ENCODE results near the gene SMIM35.
"Not testable (repeated sequence)": the region's sequence is repeated elsewhere in the genome, so short reads cannot be mapped to it uniquely, and the experiment has no call there.

SMIM35 gene

DNA sequence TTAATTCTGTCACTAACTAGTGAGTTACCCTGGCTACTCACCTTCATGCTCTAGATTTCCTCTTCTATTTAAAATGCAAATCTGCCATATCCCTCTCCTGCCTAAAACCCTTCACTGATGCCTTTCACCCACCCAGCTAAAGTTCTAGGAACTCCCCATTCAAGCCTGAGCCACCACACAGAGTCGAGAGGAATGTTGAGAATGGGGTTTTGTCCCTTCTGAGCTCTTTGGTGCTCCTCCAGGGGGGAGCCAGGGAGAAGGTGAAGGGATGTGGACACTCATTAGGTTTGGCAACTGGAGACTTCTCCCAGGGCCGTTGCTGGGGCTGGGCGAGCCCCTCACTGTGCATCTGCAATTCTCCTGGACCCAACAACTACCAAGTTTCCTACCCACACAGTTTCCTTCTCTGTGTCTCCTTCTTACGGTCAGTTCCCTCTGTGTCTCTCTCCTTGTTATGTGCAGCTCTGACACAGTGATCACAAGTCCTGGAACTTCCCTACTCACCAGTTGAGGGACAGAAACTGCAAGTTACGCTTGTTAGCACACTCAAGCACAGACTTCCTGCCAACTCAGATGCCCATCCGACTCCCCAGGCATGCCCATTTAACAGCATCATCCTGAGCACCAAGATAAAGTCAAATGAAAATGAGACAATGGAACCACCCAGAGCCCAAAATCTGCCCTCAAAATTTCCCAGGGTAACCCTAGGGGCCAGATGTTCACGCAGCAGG lies 107.1 kb downstream of the SMIM35 start:
- DNase-seq: no peak

DNA sequence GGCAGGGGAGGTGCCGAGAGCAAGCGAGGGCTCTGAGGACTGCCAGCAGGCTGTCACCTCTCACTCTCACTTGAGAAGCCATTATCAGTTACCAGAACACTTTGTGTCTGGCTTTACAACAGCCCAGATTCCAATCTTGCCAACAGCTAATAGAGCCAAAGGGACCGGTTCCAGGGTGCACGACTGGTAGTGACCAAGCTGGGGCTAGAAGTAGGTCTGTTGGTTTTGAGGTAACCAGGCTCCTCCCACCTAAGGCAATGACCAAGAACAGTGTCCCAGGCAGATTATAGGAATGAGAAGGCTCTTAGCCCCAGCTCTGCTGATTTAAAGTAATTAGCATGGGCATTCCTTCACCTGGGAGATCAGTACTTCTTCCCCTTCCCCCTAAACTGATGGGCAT lies 107.8 kb downstream of the SMIM35 start:
- no peak for DNase-seq

DNA sequence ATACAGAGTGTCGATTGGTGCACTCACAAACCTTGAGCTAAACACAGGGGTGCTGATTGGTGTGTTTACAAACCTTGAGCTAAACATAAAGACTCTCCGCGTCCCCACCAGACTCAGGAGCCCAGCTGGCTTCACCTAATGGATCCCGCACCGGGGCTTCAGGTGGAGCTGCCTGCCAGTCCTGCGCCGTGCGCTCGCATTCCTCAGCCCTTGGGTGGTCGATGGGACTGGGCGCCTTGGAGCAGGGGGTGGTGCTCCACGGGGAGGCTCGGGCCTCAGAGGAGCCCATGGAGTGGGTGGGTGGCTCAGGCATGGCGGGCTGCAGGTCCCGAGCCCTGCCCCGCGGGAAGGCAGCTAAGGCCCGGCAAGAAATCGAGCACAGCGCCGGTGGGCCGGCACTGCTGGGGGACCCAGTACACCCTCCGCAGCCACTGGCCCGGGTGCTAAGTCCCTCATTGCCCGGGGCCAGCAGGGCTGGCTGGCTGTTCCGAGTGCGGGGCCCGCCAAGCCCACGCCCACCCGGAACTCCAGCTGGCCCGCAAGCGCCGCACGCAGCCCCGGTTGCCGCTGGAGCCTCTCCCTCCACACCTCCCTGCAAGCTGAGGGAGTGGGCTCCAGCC lies 108.4 kb downstream of the SMIM35 start:
- DNase-seq: not testable (repeated sequence)

DNA sequence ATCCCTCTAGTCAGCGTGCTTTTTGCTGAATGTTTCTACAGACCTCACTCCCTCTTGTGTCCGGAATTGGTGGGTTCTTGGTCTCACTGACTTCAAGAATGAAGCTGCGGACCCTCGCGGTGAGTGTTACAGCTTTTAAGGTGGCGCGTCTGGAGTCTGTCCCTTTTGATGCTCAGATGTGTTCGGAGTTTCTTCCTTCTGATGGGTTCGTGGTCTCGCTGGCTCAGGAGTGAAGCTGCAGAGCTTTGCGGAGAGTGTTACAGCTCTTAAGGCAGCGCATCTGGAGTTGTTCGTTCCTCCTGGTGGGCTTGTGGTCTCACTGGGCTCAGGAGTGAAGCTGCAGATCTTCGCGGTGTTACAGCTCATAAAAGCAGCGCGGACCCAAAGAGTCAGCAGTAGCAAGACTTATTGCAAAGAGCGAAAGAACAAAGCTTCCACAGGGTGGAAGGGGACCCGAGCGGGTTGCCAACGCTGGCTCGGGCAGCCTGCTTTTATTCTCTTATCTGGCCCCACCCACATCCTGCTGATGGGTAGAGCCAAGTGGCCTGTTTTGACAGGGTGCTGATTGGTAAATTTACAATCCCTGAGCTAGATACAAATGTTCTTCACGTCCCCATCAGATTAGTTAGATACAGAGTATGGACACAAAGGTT lies 109.0 kb downstream of the SMIM35 start:
- not testable (repeated sequence) for DNase-seq

DNA sequence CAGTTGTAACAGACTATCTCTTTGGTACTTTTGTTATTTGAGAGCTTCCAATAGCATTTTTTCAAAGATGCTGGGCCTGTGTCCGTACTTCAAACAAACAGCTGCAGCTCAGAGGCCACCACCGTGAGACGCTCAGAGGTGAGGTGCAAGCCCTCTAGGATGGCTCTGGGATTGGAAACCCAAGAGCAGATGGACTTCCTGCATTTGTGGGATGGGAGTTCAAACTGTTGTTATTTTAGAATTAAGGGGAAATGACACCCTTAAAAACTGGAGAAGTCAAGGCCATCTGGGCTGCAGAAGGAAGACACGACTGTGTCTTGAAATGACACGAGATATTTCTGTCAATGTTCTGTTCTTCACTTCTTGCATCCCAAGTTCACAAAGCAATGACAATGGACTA lies 109.7 kb downstream of the SMIM35 start:
- DNase-seq: no peak

DNA sequence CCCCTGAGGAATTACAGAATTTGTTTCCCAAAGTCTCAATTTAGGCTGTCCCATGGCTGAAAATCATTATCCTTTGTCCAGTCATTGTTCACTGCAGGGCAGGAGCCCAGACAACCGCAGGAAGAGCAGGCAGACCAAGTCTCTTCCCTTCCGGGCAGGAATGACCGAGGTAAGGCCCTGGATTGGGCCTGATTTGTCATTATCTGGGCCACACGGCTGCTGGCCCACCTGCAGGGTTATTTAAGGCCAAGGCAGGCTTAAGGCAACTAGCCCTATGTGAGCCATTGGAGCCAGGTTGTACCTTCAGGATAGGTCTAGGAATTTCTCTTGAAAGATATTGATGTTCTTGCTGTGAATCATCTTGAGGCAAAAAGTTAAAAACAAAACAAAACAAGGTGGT lies 110.3 kb downstream of the SMIM35 start:
- no peak for DNase-seq

DNA sequence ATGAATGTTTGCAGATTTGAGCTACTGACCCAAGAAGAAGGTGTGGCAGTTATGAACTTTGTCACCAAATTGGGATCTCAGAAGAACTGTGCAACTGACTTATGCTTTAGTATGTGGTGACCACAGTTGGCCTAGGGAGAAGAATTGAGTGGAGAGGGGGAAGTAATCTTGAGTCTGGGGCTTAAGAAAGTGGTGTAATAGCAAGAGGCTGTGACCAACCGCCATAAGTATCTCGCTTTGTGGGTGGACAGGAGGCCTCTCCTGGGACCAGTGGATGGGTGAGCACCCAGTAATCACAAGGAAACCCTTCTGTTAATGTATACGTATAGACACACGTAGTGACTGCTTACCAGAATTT lies 113.3 kb downstream of the SMIM35 start:
- no peak for DNase-seq

DNA sequence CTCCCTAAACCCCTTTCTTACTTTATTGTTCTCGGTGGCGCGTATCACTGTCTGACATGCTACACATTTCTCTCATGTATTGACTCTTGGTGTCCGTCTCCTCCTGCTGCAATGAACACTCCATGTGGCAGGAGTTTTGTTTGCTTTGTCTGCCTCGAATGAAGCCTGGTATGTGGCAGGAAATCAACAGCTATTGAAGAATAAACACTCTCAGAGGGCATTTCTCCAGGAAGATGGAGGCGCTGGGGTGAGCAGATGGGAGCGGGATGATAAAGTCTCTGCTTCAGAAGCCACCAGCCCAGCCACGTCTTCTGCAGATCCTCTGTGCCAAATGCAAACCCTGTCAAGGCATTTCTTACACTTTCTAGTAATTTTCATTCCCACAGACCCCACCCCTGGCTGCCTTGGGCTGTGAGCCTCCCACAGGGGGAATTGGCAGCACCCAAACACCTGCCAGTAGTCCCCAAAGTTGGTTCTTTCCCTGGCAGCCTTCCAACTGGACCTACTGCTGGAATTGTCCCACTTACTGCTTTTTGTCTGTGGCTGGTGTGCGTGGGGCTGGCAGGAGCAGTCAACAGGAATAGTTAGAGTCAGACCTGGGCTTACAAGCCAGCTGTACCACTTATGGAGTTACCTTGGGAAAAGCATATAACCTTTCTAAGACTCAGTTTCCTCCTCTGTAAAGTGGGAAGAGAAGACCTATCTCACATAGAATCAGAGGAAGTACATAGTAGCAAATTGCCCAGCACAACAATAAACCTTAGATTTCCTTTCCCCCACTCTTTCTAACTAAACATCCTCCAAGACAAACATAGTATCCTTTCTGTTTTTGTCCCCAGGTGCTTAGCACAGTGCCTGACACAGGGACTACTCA lies 113.9 kb downstream of the SMIM35 start:
- DNase-seq: no peak

DNA sequence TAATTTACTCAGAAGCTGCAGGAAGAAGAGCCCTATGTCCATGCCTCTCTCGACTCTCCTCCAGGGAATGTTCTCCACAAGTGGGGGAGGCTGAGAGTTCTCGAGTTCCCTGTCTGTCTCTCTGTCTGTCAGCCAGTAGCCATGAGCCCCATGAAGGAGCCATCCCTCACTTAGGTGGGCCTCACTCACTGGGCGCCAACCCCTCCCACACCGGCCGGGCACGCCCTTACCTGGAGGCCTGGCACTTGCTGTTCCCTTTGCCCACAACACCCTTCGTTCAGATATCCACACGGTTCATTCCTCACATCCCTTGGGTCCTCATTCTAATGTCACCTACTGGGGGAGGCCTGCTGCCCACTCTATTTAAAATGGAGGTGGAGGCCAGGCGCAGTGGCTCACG lies 114.7 kb downstream of the SMIM35 start:
- no peak for DNase-seq

DNA sequence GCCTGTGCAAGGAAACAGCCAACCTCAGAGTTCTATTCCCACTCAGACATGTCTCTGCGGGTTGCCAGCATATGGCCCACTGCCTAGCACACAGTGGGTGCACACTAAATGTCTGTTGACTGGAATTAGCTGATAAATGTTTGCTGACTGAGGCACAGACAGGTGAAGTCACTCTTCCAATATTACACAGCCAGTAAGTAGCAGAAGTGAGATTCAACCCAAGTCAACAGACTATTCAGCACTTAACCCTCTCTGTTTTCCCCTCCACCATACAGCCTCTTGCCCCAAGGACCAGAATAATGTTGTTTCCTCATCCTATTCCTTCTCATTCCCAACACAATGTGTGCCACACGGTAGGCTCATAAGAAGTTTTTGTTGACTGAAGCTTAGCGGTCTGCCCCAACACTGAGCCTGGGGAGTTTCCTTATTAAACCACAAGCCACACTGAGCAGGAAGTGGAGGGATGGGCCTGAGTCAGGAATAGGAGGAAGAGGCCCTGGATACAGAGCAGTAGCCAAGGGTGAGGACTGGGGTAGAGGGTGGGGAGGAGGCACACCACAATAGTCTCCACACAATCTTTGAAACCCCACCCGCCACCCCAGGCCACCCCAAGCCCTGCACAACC lies 116.3 kb downstream of the SMIM35 start:
- no peak for DNase-seq

DNA sequence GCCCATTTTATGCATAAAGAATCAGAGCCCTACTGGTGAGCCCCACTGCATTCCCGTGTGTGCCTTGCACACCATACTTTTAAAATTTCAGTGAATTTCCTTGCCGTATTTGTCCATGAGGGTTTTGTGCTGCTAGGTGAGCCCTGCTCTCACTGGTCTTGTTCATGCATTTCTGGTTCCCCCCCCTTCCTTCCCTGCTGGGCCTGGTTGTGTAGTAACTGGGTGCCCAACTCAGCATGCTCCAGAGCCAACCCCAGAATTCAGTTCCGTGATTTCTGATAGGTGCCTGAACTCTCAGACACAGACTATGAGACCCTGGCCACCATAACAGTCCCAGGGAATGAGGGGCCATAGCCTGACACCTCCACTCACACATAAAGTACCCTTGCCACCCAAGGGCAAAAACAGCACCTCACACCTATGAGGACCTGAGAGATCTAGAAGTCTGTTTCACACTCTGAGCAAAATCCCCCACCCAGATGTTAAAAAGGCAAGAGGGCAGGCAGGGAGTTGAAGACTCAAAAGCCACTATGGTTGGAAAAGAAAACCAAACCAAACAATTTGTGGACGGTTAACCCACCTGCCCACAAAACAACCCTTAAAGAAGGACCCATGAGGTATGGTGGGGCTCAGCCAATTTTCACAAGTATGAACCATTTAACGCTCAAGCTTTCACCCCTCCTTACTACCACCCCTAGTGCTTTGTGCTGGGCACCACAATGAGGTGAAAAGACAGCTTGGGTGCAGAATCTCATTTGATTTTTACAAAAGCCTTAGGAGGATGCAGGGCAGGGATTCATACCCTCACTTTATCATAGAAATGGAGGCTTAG lies 117.4 kb downstream of the SMIM35 start:
- DNase-seq: no peak

DNA sequence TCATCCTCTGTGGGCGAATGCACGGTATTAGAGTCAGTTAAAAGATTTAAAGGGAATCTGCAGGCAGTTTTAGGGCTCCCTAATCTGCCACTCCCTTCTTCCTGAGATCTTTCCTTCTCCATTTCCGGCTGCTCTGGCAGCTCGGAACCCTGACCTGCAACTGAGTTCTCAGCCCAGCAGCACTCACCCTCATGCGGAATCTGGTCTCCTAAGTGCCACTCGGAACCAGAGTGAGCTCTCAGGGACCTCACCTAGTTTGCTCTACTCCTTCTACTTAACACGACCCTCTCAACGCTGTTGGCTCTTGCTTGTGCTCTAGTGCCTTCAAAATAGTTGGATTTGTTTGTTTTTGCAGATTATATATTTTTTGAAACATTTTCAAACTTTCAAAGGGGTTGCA lies 119.9 kb downstream of the SMIM35 start:
- no peak for DNase-seq

DNA sequence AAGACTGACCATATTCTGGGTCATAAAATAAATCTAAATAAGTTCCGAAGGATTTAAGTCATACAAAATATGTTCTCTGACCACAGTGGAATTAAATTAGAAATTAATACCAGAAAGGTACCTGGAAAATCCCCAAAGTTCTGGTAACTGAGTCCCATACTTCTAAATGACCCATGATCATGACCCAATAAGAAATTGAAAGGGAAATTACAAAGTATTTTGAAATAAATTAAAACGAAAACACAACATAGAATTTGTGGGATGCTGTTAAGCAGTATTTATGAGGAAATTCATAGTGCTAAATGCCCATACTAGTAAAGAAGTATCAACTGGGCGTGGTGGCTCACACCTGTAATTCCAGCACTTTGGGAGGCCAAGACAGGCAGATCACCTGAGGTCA lies 123.9 kb downstream of the SMIM35 start:
- DNase-seq: no peak

DNA sequence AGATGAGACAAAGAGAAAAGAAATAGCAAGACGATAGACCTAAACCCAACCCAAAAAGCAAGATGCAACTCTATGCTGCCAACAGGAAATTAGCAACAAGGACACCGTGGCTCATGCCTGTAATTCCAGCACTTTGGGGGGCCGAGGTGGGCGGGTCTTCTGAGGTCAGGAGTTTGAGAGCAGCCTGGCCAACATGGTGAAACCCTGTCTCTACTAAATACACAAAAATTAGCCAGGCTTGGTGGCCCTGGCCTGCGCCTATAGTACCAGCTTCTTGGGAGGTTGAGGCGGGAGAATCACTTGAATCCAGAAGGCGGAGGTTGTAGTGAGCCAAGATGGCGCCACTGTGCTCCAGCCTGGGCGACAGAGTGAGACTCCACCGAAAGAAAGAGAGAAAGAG lies 124.9 kb downstream of the SMIM35 start:
- no peak for DNase-seq

DNA sequence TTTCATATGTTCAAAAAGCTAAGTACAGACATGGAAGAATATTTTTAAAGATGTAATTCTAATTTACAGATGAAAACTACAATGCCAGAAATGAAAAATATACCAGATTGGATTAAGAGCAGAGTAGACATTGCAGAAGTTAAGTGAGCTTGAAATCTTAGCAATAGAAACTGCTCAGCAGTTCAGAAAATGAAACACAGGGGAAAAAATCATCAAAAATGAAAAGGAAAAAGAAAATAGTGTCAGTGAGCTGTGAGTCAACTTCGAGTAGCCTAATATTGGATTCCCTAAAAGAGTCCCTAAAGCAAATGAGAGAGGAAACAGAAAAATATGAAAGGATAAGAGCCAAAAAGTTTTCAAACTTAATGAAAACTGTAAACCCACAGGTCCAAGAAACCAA lies 126.4 kb downstream of the SMIM35 start:
- DNase-seq: no peak

DNA sequence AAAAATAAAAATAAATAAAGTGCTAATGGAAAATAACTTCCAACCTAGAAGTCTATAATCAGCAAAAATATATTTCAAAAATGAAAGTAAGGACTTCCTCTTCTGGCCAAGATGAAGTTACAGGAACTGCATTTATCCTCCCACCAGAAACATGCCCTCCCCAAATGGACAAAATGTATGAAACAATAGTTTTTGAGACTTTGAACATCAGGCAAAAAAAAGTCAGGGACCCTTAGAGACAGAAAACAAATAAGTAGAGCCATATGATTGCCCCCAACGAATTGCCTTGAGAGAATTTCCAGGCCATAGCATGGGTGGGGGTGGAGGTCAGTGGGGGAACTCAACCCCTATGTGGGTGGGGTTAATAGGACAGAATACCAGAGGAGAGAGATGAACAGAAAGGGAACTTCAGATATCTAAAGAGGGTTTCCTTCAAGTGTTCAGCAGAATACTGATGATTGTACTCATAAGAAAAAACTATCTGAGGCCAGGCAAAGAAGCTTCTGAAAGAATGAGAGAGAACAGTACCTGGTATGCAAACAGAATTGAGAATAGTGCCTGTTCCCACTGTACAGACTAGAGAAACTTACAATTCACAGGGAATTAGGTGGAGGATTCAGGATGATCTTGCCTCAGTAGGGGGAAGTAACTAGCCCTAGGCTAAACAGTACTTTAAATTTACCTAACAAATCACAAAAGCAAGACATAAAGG lies 127.2 kb downstream of the SMIM35 start:
- DNase-seq: no peak

DNA sequence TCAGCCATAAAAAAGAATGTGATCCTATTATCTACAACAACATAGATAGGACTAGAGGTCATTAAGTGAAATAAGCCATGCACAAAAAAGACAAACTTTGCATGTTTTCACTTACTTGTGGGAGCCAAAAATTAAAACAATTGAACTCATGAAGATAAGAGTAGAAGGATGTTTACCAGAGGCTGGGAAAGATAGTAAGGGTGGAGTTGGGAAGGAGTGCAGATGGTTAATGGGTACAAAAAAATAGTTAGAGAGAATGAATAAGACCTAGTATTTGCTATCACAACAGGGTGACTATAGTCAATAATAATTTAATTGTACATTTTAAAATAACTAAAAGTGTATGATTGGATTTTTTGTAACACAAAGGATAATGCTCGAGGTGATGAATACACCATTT lies 127.8 kb downstream of the SMIM35 start:
- DNase-seq: no peak
